Pulmonary artery endothelial cell (primary cell): ENCODE data around the gene TMIGD1. TPM values are rescaled to one million over a fixed set of nuclear protein-coding genes. Genes with fewer than 3 reads are reported as not detected.

Experiments
- DNase-seq: peaks from one replicate; pipeline ENCODE4 v3.0.0-alpha.2; 2011; ENCODE audit warnings: low read depth, low spot score
- total RNA-seq: library from RNA; depleted of rRNA; stranded (reverse); fragments of >200 nt; gene quantifications from 2 replicates; pipeline ENCODE4 v1.2.3, GENCODE V29; 2014

The TMIGD1 gene
- total RNA-seq, 1 donor from 2014 or later: not detected

DNA sequence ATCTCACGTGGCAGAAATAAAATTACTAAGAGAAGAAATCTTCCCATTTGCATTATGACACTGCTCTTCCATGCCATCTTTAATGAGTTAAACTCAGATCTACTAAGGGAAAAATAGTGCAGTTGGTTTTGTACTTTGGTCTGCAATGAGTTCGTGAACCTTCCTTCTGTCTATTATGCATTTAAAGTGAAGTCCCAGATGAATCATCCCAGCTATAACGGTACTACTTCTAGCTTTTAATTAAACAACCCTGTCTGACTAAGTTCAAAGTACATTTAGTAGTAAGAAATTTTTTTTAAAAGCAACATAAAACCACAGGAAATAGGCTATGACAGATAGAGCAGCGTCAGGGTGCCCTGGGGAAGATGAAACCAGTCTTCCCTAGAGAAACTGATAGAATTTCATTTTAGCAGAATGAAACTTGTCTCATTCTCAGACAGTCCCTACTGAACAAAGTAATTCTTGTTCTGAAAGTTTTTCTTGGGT lies 1.8 kb downstream of the TMIGD1 start:
- no peak for DNase-seq

DNA sequence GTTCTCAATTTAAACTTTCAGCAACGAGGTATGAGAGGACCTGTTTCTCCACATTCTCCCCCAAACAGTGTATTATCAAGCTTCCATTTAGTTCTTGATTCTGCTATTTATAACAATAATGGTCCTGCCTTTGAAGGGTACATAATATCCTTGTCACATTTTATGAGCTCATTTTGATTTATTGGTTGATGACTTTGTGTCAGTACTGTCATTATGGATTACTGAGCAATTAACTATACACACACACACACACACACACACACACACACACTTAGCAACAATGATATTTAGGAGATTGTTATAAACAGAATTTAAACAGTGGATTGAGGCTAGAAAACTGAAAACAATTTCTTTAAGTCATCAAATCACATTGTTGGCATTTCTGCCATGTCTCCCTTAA lies 7.0 kb downstream of the TMIGD1 start:
- DNase-seq: no peak

DNA sequence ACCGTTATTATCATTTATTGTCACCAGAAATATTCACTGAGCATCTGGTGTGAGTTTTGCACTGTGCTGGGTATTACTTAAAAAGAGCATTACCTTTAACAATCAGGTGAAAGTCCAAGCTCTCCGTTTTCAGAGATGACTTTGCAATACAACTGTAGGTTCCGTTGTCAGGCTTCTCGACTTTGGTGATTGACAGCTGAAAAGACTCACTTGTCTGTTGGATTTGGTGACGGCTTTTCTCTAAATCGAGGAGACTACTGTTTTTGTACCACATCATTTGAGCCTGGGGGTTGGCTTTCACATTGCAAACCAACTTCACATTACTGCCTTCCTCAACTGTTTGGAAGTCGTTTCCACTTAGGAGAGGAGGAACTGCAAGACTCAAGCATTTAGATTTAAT lies 9.1 kb downstream of the TMIGD1 start:
- DNase-seq: no peak

GRCh38 chr17:30323895-30324319 lies 9.9 kb downstream of the TMIGD1 start:
- no peak for DNase-seq

DNA sequence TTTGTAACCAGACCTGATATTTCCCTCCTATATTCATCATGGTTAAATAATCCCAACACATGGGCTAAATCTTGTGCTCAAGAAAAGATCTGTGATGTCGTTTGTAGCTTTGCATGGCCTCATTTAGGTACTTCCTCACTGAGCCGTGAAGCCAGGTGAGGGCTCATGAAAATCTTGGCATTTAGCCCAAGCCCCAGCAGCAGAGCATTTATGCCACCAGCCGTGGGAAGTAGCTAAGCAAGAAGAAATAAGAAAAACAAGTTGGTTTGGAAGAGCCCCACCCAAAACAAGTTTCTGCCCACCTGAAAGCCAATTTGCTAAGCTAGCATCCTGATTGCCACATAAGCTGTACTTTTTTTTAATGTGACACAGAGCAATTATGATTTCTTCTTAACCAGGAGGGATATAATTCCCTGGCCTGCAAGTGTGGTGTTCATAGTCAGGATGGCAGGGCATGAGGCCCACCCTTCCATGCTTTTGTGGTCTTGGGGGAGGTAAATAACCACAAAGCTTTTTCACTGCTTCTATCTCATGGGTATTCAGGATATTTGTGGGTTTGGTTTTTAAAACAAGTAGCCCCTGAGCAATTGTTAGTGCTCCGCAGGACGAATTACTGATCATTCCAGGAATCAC lies 10.5 kb downstream of the TMIGD1 start:
- DNase-seq: no peak

- no peak for DNase-seq
These were observed 12.5 kb downstream of the TMIGD1 start for GRCh38 chr17:30321314-30321713.

- no peak for DNase-seq
These were observed 15.7 kb downstream of the TMIGD1 start for GRCh38 chr17:30318155-30318554.

GRCh38 chr17:30316736-30317135 lies 17.1 kb downstream of the TMIGD1 start:
- DNase-seq: no peak

GRCh38 chr17:30315106-30315505 lies 18.8 kb downstream of the TMIGD1 start:
- no peak for DNase-seq

DNA sequence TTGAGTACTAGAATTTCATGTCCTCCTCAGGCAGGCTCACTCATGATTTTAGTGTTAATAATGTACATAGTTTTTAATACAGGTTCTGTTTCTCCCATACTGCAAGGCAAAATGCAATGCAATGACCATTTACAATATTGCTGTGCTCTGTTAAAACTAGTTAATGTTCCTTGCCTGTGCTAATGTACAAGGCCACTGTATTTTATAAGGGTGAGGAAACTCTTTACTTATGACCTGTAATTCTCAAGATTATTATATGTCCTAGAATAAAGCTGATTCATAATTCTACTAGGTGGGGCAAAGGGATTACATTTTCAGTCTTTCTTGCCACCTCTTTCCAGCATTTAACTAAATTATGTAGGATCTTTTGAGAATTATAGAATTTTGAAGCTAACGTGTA lies 19.4 kb downstream of the TMIGD1 start:
- no peak for DNase-seq

DNA sequence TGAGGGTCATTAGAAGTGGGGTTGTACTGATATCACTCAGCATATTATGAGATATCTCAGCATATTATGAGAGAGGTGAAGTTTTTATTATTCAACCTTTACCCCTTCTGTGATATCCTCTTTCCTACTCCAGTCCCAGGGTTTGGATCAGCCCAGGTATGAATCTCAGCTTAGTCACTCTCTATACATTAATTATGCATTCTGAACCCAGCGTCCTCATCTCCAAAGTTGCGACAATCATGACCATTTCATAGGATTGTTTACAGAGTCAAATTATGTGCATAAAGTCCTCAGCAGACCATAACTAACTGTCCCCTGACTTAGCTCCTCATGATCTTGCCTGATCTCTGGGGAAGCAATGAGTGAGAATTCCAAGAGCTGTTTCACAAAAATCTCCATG lies 21.6 kb downstream of the TMIGD1 start:
- DNase-seq: no peak

DNA sequence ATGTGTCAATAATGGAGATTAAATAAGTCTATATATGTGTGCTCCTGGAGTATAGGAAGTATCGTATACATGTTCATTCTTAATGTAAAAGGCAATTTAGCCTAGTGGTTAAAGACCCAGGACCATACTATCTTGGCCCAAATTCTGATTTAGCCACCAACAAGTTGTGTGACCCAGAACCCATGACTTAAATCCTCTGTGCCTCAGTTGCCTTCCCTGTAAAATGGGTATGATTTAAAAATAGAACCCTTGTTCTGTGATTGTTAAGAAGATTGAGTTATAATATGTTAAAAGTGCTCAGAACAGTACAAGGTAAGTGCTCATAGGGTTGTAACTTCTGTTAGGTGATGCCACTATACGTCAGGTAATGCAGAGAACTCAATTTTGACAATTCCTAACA lies 23.3 kb downstream of the TMIGD1 start:
- DNase-seq: no peak

DNA sequence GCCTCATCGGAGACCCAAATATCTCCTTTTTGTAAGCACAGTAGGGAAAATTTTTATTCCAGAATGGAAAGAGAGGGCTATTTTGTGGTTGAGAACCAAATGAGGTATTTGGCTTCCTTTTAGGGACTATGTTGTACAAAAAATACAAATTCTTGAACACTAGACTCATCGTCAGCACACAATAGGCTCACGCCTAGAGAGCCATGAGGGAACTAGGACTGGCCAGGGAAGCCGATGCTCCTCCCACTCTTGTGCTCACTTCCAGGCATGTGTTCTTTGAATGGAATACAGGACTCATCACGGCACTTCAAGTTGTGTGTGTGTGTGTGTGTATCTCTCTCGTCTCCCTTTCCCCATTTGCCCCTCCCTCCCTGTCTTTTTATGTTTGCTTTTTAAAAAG lies 24.3 kb downstream of the TMIGD1 start:
- DNase-seq: no peak

GRCh38 chr17:30308406-30308805 lies 25.5 kb downstream of the TMIGD1 start:
- no peak for DNase-seq

DNA sequence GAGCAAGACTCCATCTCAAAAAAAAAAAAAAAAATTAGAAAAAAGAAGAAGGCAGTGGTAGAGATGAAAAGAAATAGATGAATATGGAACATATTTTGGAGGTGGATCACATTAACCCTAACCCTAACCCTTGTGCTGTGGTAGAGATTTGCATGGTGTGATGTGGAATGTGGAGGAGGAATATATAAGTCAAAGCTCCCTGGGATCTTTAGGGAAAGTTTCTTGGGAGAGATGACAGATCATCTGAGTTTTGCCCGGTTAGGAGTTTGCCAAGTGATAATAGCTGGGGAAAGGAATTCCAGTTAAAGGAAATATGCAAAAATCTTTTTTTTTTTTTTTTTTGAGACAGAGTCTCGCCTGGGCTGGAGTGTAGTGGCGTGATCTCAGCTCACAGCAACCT lies 29.1 kb downstream of the TMIGD1 start:
- DNase-seq: no peak

- DNase-seq: no peak
These were observed 31.6 kb downstream of the TMIGD1 start for GRCh38 chr17:30302241-30302640.

- DNase-seq: no peak
These were observed 33.0 kb downstream of the TMIGD1 start for GRCh38 chr17:30300818-30301217.

DNA sequence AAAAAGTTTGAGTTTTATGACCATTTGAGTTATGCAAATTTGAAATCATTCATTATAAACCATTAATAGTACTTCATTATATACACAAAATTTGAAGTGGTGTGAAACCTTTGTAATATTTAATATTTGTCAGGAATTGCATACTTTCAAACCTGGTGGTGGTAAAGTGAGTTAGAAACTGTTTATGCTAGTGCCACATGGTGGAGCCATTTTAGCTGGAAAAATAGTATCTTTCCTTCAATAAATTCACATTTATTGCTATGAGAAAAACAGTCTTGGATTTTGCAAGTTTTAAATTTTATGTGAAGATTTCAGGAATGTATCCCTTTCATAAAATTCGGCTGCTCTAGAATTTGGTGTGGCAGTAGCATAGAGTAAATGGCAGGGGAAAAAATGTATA lies 34.9 kb downstream of the TMIGD1 start:
- no peak for DNase-seq

- DNase-seq: no peak
These were observed 36.1 kb downstream of the TMIGD1 start for GRCh38 chr17:30297715-30298114.

- no peak for DNase-seq
These were observed 37.3 kb downstream of the TMIGD1 start for GRCh38 chr17:30296499-30297080.

- no peak for DNase-seq
These were observed 41.5 kb downstream of the TMIGD1 start for GRCh38 chr17:30292286-30292858.

DNA sequence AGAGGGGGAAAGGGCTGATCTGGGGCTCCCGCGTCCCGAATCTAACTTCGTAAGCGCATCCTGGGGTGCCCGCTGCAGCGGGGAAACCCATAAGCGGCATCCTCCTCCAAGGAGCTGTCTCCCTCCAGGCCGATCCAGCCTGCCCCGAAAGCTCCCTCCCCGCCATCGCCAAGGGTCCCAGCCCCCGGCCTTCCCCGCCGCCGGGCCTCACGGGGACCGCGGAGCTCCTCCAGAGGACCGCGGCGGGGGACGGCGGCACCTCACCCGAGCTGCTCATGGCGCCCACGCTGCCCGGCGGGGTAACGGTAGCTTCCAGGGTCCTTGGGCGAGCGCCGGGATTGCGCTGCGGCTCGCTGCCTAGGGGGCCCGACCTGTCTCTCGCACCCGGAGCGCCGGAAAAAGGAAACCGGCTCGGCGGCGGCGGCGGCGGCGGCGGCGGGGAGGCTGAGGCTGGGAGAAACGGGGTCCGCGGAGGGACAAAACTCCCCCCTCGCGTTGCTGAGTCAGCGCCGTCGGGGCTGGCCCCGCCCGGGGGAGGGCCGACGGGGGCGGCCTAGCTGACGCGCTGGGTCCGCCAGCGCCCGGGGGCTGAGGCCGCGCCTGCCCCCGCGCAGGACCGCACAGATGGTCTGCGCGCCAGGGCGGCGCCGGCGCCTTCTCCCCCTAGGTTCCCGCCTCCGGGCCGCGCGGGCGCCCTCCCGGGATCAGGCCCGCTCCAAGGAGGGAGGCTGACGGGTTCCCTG lies 42.1 kb downstream of the TMIGD1 start, which contains the start of gene BLMH:
BLMH (minus strand) TSS at position 402 of the 743 bp plus-strand sequence; CDS start at position 277, 125 bp downstream.
- DNase-seq: peak; percentile 37
